GM12878 (cell line): Measurements from ENCODE around the gene MPC1. TPM values are rescaled to one million over a fixed set of nuclear protein-coding genes. Genes with fewer than 3 reads are reported as not detected.

Experiments
- ATAC-seq: fragments of 200-7000 bp; cut with Tn5 transposase; 3 replicates; pipeline ENCODE4 v1.9.1; 2020; ENCODE audit warnings: mild to moderate bottlenecking, moderate library complexity
- BruUV-seq: library from RNA; stranded (reverse); fragments of 400-500 nt; replicated peaks from 2 replicates; lab custom pipeline; 2021; lab: Mats Ljungman, UMichigan
- CTCF ChIA-PET: fragments of 300-600 bp; sonication (Branson Sonifier 250); formaldehyde crosslinking; extraction: SDS; loops from one replicate; lab custom pipeline; 2021; ENCODE audit warnings: inconsistent platforms; lab: Yijun Ruan, JAX
- POLR2A ChIA-PET: fragments of 350-600 bp; formaldehyde crosslinking; extraction: SDS; loops from one replicate; lab custom pipeline; 2021; ENCODE audit warnings: inconsistent platforms; lab: Charles Lee
- RAD21 ChIA-PET: fragments of 300-600 bp; sonication (Branson Sonifier 250); formaldehyde crosslinking; loops from one replicate; lab custom pipeline; 2023; ENCODE audit warnings: antibody characterized with exemption; ENCODE audit not compliant: unreplicated experiment; lab: Charles Lee
- SMC1A ChIA-PET: fragments of 300-600 bp; sonication (Branson Sonifier 250); formaldehyde crosslinking; loops from one replicate; lab custom pipeline; 2023; ENCODE audit not compliant: unreplicated experiment, uncharacterized antibody; lab: Charles Lee
- DNase-seq: peaks from one replicate; pipeline ENCODE4 v3.0.0-alpha.2; 2011; ENCODE audit warnings: low read depth, low spot score
- FAIRE-seq: peaks from 3 replicates; lab custom pipeline; 2011; peaks lifted over from hg19 to GRCh38; lab: Jason Lieb, UNC
- H2AFZ ChIP-seq: 2 replicates; pipeline ENCODE4 v1.6.0; 2011; ENCODE audit warnings: low read depth, low read length, control low read depth; ENCODE audit not compliant: control insufficient read depth
- H3K27ac ChIP-seq: 2 replicates; pipeline ENCODE4 v1.5.1; 2011; ENCODE audit warnings: control low read depth; ENCODE audit not compliant: control insufficient read depth, insufficient read depth
- H3K27me3 ChIP-seq, 2 experiments: replicated peaks in 1 of 2; 2 replicates each; pipeline versions ENCODE4 v1.6.0 to v1.6.1; 2011; ENCODE audit warnings: low read length in 1 of 2; ENCODE audit not compliant: control insufficient read depth in 2 of 2, insufficient read depth in 2 of 2
- H3K36me3 ChIP-seq, 2 experiments: 2 replicates each; pipeline ENCODE4 v1.5.1; 2011; ENCODE audit warnings: low read length in 1 of 2; ENCODE audit not compliant: control insufficient read depth in 2 of 2, insufficient read depth in 2 of 2
- H3K4me1 ChIP-seq: 2 replicates; pipeline ENCODE4 v1.6.1; 2011; ENCODE audit warnings: mild to moderate bottlenecking, low read length, moderate library complexity, mixed read lengths; ENCODE audit not compliant: control insufficient read depth, insufficient read depth
- H3K4me2 ChIP-seq: 2 replicates; pipeline ENCODE4 v1.6.0; 2011; ENCODE audit warnings: control low read depth; ENCODE audit not compliant: control insufficient read depth, insufficient read depth
- H3K4me3 ChIP-seq: fragments of 200-600 bp; sonication (generic); 2 replicates; pipeline ENCODE4 v1.5.1; 2016
- H3K79me2 ChIP-seq: 2 replicates; pipeline ENCODE4 v1.6.0; 2011; ENCODE audit warnings: low read length; ENCODE audit not compliant: control insufficient read depth, insufficient read depth
- H3K9ac ChIP-seq: 2 replicates; pipeline ENCODE4 v1.8.0; 2011; ENCODE audit warnings: low read length, control low read depth, mixed read lengths; ENCODE audit not compliant: control insufficient read depth, insufficient read depth
- H3K9me3 ChIP-seq: replicated peaks from 3 replicates; pipeline ENCODE4 v1.5.1; 2011; ENCODE audit warnings: mild to moderate bottlenecking, low read length; ENCODE audit not compliant: control insufficient read depth, insufficient read depth
- H4K20me1 ChIP-seq: 2 replicates; pipeline ENCODE4 v1.6.0; 2011; ENCODE audit not compliant: control insufficient read depth, insufficient read depth
- BACH1 ChIP-seq: fragments of 450-650 bp; IDR thresholded peaks from 2 replicates; pipeline ENCODE4 v1.6.1; 2017; ENCODE audit warnings: mild to moderate bottlenecking, borderline replicate concordance
- BHLHE40 ChIP-seq, 2 experiments: fragments of 450-650 bp in 1 of 2; IDR thresholded peaks; 2 replicates each; pipeline ENCODE4 v1.6.1; 2011 to 2017; ENCODE audit warnings: low read depth in 2 of 2, borderline replicate concordance in 1 of 2, improper control_type of control experiment in 1 of 2, low read length in 1 of 2, mild to moderate bottlenecking in 1 of 2
- BMI1 ChIP-seq: fragments of 450-650 bp; IDR thresholded peaks from 2 replicates; pipeline ENCODE4 v1.6.1; 2016; ENCODE audit warnings: mild to moderate bottlenecking, moderate library complexity, borderline replicate concordance
- FOXM1 ChIP-seq: IDR thresholded peaks from 2 replicates; pipeline ENCODE4 v1.6.1; 2012; ENCODE audit warnings: low read depth, mild to moderate bottlenecking, inconsistent platforms, low read length, moderate library complexity
- GATAD2B ChIP-seq: fragments of 450-650 bp; conservative IDR thresholded peaks from 2 replicates; pipeline ENCODE4 v1.6.1; 2017; ENCODE audit warnings: low read depth, mild to moderate bottlenecking, moderate library complexity
- HDGF ChIP-seq: fragments of 450-650 bp; IDR thresholded peaks from 2 replicates; pipeline ENCODE4 v1.6.1; 2016; ENCODE audit warnings: antibody characterized with exemption
- IRF3 ChIP-seq: fragments of 450-650 bp; IDR thresholded peaks from 2 replicates; pipeline ENCODE4 v1.6.1; 2014; ENCODE audit warnings: mild to moderate bottlenecking
- LARP7 ChIP-seq: fragments of 450-650 bp; IDR thresholded peaks from 2 replicates; pipeline ENCODE4 v1.6.1; 2017; ENCODE audit warnings: mild to moderate bottlenecking
- MTA2 ChIP-seq: fragments of 450-650 bp; IDR thresholded peaks from 2 replicates; pipeline ENCODE4 v1.6.1; 2016; ENCODE audit warnings: low read depth, mild to moderate bottlenecking, moderate library complexity
- POLR2A ChIP-seq: IDR thresholded peaks from 2 replicates; pipeline ENCODE4 v1.6.1; 2011; ENCODE audit warnings: low read depth, mild to moderate bottlenecking, low read length
- RAD21 ChIP-seq: IDR thresholded peaks from 2 replicates; pipeline ENCODE4 v1.6.1; 2011; ENCODE audit warnings: mild to moderate bottlenecking, low read depth, low read length, moderate library complexity; ENCODE audit not compliant: insufficient read depth
- RELA ChIP-seq: fragments of 450-650 bp; IDR thresholded peaks from 2 replicates; pipeline ENCODE4 v1.8.0; 2014; ENCODE audit warnings: borderline replicate concordance; ENCODE audit not compliant: partially characterized antibody
- SMARCA5 ChIP-seq: fragments of 450-650 bp; IDR thresholded peaks from 2 replicates; pipeline ENCODE4 v1.6.1; 2017; ENCODE audit warnings: mild to moderate bottlenecking
- TCF12 ChIP-seq: IDR thresholded peaks from 2 replicates; pipeline ENCODE4 v1.6.1; 2011; ENCODE audit warnings: low read depth, mild to moderate bottlenecking, low read length
- TCF3 ChIP-seq: IDR thresholded peaks from 2 replicates; pipeline ENCODE4 v1.6.1; 2012; ENCODE audit warnings: low read depth, mild to moderate bottlenecking, low read length, borderline replicate concordance; ENCODE audit not compliant: insufficient read depth
- YY1 ChIP-seq: IDR thresholded peaks from 2 replicates; pipeline ENCODE4 v1.6.1; 2011; ENCODE audit warnings: low read depth, mild to moderate bottlenecking, low read length
- ZNF217 ChIP-seq: fragments of 450-650 bp; IDR thresholded peaks from 2 replicates; pipeline ENCODE4 v1.6.1; 2017; ENCODE audit warnings: antibody characterized with exemption, mild to moderate bottlenecking
- ZNF592 ChIP-seq: fragments of 450-650 bp; IDR thresholded peaks from 2 replicates; pipeline ENCODE4 v1.6.1; 2017; ENCODE audit warnings: mild to moderate bottlenecking, moderate library complexity
- WGBS: methylation state at CpG from one replicate; pipeline ENCODE4 v1.1.6; 2016; ENCODE audit warnings: low lambda C conversion rate; ENCODE audit not compliant: insufficient replicate concordance, insufficient coverage; ENCODE audit errors: missing lambda C conversion rate; 5-methylcytosine and 5-hydroxymethylcytosine counted together
- in situ Hi-C: fragments of 300-500 bp; cut with MboI; formaldehyde crosslinking; loops from 9 replicates; pipeline ENCODE4 v1.14.3; 2018; ENCODE audit warnings: mixed read lengths
- intact Hi-C: fragments of 100-400 bp; cut with micrococcal nuclease; formaldehyde crosslinking; loops from one replicate; pipeline ENCODE4 v1.14.2; 2022; ENCODE audit not compliant: unreplicated experiment
- polyA plus RNA-seq, 11 experiments: library from polyadenylated mRNA; depleted of rRNA in 4 of 11; unstranded in 6 of 11; stranded (reverse) in 5 of 11; fragments of >200 nt; fragmentation: Nextera tagmentation in 4 of 11; fragmentation: Illumina TruSeq in 1 of 11; extraction: Ambion mirVana in 4 of 11; extraction: Trizol in 1 of 11; gene quantifications; 1 replicate in 1 of 11; 2 replicates in 10 of 11; pipeline versions ENCODE4 v1.2.1 to v1.2.3, GENCODE V29; 2011 to 2016; ENCODE audit warnings: inconsistent platforms in 2 of 11, missing spikeins in 2 of 11, low read depth in 1 of 11
- total RNA-seq, 4 experiments: library from RNA; depleted of rRNA in 3 of 4; stranded (reverse); fragments of >200 nt in 3 of 4; fragmentation: Illumina TruSeq in 1 of 4; extraction: Trizol in 1 of 4; gene quantifications; 2 replicates each; pipeline versions ENCODE4 v1.2.1 to v1.2.3, GENCODE V29; 2013 to 2021

The MPC1 gene
- total and polyA plus RNA-seq, 10 of the 15 experiments (the other 5 are each of a cell fraction or from before 2014, with no cell fraction given), result 53.2 to 177 (median 78.8) TPM

GRCh38 chr6:166381733-166382499 is 824 bp downstream of the MPC1 start:
- under 1% methylated on average over 49 of the region's 49 CpGs for WGBS
- SMC1A ChIA-PET, result interaction anchor here (0.6 to 6.9 kb wide), 23 partner anchors 10 to 608 kb away, joined by 3 to 79 read pairs (median 7); partner anchors contain the start of genes PRR18 and SFT2D1
- TF ChIP-seq RELA, result no peak
- 0 out of 2 replicates have a peak, but pooled peaks have one; percentile 49 for TF ChIP-seq HDGF
- peak; percentile 66 for TF ChIP-seq GATAD2B
- no peak for TF ChIP-seq MTA2
- peak; percentile 35; the same call in 1 of the 2 replicates for TF ChIP-seq ZNF217
- no peak for TF ChIP-seq BMI1
- TF ChIP-seq IRF3, result no peak
- TF ChIP-seq LARP7, result 0 out of 2 replicates have a peak, but pooled peaks have one; percentile 55
- peak; percentile 43; the same call in 1 of the 2 replicates for TF ChIP-seq BACH1
- TF ChIP-seq YY1, result peak; percentile 79; the same call in 1 of the 2 replicates
- peak; percentile 61 for TF ChIP-seq RAD21
- 0 out of 2 replicates have a peak, but pooled peaks have one; percentile 31 for TF ChIP-seq FOXM1
- 0 out of 2 replicates have a peak, but pooled peaks have one; percentile 23 for TF ChIP-seq ZNF592
- peak in 1 of 2 experiments; percentile 86; a peak in 2 of 4 replicates for TF ChIP-seq BHLHE40 (IDR thresholded peaks at IDR 0.05; ENCODE audit: borderline replicate concordance in 1 of 2, low read depth in 2 of 2, low read length in 1 of 2)
- peak; percentile 89; the same call in 1 of the 2 replicates for TF ChIP-seq SMARCA5
- TF ChIP-seq TCF3, result peak; percentile 88
- peak; percentile 75 for TF ChIP-seq TCF12
- TF ChIP-seq POLR2A, result peak; percentile 54; the same call in 1 of the 2 replicates

More at GRCh38 chr6:166381733-166382499, 824 bp downstream of the MPC1 start:
- H4K20me1 ChIP-seq, result no peaks in the 10 kb centered on the region
- ATAC-seq (peak; percentile 76), FAIRE-seq (peak; percentile 56), DNase-seq (peak; percentile 42)
- peaks cover 39% of the 10 kb centered on the region for H3K79me2 ChIP-seq
- ChIA-PET CTCF (interaction anchor here (0.6 to 7.4 kb wide), 31 partner anchors 8 to 747 kb away, joined by 3 to 211 read pairs (median 7); partner anchors contain the start of genes PRR18 and SFT2D1), POLR2A (interaction anchor here (1.0 to 2.8 kb wide), 8 partner anchors 30 to 69 kb away, joined by 3 to 24 read pairs (median 12); partner anchors contain the start of gene SFT2D1), RAD21 (interaction anchor here (0.9 to 4.3 kb wide), 23 partner anchors 8 to 105 kb away, joined by 3 to 73 read pairs (median 6); partner anchors contain the start of gene PRR18)
- no TSS peak for BruUV-seq
- H3K4me2 ChIP-seq, result peak overlapping the region; percentile 90
- H3K4me1 ChIP-seq, result peaks cover 5% of the 10 kb centered on the region
- peak overlapping the region; percentile 88 for H3K4me3 ChIP-seq
- H2AFZ ChIP-seq, result peak overlapping the region; percentile 84
- in situ Hi-C loops (loop anchor here (5.0 kb wide), 1 partner anchor 50 kb away; no protein-coding TSS in a partner anchor), intact Hi-C loops (loop anchor here (1.0 kb wide), 2 partner anchors 69 to 106 kb away; no protein-coding TSS in a partner anchor)
- H3K36me3 ChIP-seq, result no peaks in the 10 kb centered on the region
- H3K27me3 ChIP-seq, result no peaks in the 10 kb centered on the region
- H3K27ac ChIP-seq, result peak overlapping the region; percentile 81
- H3K9ac ChIP-seq, result peak overlapping the region; percentile 77
- no peaks in the 10 kb centered on the region for H3K9me3 ChIP-seq
